GOT3 (cell line): ENCODE results near the gene STRIT1.
"Not testable (repeated sequence)": the region's sequence is repeated elsewhere in the genome, so short reads cannot be mapped to it uniquely, and the experiment has no call there.

Experiments
- DNase-seq: peaks from one replicate; lab custom pipeline; 2025; ENCODE audit warnings: mixed read lengths; lab: John Stamatoyannopoulos, UW

Gene STRIT1

GRCh38 chr3:155313300-155313699 lies 19.8 kb upstream of the STRIT1 start:
- no peak for DNase-seq

DNA sequence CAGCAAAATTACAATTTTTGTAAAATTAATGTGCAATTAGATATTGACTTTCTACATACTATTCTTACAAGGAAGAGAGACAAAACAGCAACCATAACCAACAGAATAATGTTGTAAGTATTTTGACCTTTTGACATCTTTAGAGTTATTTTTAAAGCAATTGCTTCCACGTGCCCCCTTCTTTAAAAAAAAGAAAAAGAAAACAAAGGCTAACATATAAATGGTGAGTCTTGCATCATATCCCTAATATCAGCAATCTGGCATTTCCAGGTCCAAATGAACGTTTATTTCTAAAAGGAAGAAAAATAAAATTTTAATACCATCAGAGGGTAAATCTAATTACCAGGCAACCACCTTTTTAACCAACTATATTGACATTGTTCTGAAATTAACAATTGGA lies 19.3 kb upstream of the STRIT1 start:
- DNase-seq, result no peak

- DNase-seq, result no peak
Measured at GRCh38 chr3:155309581-155309980, 16.1 kb upstream of the STRIT1 start.

GRCh38 chr3:155308831-155309230 lies 15.3 kb upstream of the STRIT1 start:
- DNase-seq, result no peak

DNA sequence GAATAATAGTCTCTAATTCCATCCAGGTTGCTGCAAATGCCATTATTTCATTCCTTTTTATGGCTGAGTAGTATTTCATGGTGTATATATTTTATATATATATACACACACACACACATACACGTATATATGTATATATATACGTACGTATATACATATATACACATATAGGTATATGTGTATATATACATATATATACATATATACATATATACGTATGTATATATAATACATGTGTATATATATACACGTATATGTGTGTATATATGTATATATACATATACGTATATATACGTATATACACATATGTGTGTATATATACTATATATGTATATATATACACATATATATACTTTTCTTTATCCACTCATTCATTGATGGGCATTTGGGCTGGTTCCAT lies 13.7 kb upstream of the STRIT1 start:
- no peak for DNase-seq

DNA sequence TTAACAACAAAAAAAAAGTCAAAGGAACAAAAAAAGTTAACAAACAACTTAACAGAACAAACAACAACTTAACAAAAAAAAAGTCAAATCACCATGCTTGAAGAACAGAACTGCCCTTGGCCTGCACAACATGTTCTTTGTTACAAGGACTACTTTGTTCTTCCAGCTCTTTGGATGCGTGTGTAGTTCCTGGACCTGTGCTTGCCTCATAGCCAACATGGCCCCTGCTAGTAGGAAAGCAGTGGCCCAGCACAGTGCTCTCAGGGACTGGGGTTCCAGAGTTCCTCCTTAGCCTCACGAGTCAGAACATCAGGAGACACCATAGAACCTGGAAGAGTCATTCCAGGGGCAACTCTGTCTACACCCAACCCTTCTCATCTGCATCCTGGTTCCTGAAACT lies 10.9 kb upstream of the STRIT1 start:
- no peak for DNase-seq

DNA sequence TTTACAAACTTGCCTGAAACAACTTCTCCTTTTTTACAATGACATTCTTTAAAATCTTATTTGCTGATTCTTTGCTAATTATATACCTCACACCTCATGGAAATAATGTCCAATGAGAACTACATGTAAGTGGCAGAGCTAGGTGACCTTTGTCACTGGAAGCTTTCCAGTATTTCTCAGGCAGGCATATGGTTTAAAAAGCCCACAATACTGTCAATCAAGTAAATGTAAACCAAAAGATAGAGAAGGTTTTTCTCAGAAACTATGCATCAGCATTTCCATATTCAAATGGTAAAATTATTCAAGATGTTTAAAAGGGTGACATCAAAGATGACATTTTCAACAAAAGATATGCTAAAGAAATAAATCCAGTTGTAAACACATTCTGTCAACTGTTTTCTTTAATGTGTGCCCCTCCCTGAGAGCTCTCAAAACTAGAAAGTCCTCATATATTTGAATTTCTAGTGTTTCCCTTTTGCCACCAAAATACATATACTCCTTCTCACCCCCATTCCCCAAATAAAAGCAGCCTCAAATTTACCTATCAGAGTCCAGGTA lies 10.1 kb upstream of the STRIT1 start:
- DNase-seq, result no peak

GRCh38 chr3:155302891-155303290 lies 9.4 kb upstream of the STRIT1 start:
- no peak for DNase-seq

GRCh38 chr3:155302481-155302880 lies 9.0 kb upstream of the STRIT1 start:
- no peak for DNase-seq

GRCh38 chr3:155297100-155297499 lies 3.6 kb upstream of the STRIT1 start:
- no peak for DNase-seq

- DNase-seq, result no peak
Measured at GRCh38 chr3:155296413-155296812, 2.9 kb upstream of the STRIT1 start.

DNA sequence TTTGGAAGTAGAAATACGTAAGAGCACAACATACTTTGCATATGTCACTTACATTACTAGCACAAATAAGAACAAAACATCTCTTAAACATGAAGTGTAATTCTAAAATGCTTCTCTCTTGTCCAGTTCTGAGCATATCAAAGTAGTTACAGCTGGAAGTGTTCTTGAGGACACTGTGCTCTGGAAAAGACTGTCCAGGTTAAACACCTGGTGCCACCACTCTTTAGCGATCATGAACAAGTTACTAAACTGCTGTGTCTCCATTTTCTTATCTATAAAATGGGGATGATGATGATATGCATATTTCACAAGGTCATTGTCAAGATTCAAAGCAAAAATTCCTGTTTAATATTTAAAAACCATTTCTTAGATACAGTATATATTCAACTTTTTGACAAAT lies 790 bp downstream of the STRIT1 start:
- no peak for DNase-seq

DNA sequence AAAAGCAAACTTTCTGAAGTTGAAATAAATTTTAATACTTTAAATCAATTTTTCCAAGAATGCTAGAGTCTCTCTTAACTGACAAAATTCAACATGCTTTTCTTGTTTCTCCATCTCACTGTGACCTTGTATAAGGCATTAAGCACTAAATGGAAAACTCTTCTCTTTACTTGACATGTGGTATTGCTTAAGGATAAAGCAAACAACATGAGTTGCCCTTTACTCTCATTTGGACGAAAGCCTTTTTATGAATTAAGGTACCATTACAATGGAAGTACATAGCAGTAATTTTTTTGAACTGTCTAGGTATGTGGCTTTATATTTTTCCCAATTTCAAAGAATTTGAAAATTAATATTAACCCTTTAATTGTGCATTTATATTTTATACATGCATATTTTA lies 1.4 kb downstream of the STRIT1 start:
- no peak for DNase-seq

GRCh38 chr3:155286736-155287135 lies 6.7 kb downstream of the STRIT1 start:
- DNase-seq, result no peak

DNA sequence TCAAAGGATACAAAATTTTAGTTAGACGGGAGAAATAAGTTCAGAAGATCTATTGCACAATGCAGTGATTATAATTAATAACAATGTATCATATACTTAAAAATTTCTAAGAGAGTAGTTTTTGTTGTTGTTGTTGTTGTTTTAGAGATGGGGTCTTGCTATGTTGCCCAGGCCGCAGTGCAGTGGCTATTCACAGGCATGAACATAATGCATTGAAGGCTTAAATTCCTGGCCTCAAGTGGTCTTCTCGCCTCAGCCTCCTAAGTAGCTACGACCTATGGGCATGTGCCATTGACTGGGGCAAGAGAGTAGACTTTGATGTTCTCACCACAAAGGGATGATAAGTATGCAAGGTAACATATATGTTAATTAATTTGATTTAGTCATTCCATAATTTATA lies 7.5 kb downstream of the STRIT1 start:
- no peak for DNase-seq

DNA sequence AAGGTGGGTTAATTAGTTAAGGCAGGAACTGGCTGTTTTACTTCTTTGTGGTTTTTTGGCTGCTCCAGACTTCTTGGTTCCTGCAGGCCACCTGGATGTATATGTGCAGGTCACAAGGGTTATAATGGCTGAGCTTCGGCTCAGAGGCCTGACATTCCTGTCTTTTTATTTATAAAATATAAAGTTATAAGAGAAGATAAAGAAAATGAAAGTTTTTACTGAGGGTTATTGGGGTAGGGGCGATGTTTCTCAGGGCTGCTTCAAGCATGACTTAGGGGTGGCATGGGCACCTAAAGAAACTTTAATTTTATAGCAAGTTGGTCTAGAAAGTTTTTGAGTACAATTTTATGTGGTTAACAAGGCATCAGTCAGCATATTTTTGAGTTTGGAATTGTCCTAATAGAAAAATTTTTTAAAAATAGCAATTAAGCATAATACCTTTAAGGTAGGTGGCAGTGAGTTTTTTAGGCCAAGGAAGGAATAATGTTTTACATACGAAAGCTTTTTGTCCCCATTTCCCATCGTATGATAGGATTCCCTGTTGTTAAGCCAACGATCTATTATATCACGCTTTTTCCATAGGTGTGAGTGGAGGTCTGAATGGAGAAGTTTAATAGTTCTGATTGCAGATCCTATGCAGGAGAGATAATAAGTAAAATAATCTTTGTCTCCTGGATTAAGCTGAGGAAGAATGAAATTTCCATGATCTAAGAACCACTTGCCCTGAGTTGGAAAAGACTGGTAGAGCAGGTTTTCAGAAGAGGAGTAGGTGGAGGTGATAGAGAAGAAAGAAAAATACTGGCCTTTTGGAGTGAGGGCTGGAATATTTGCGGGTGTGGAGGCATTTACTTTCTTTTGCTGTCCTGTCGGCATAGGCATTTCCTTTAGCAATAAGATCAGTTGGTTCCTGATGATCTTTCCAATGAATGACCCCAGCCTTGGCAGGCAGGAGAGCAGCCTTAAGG lies 10.1 kb downstream of the STRIT1 start:
- no peak for DNase-seq

DNA sequence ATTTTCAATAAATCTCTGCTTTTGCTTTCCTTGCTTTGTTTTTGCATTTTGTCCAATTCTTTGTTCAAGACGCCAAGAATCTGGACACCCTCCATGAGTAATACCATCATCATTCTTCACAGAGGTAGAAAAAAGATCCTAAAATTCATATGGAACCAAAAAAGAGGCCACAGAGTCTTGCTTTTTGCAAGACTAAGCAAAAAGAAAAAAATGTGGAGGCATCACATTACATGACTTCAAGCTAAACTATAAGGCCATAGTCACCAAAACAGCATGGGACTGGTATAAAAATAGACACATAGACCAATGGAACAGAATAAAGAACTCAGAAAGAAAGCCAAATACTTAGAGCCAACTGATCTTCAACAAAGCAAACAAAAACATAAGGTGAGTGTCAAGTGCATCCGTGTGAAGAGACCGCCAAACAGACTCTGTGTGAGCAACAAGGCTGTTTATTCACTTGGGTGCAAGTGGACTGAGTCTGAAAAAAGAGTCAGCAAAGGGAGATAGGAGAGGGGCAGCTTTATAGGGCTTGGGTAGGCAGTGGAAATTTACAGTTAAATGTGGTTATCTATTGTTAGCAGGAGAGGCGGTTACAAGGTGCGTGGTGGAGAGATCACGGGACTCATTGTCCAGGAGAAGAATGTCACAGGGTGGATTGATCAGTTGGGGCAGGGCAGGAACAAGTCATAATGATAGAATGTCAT lies 10.9 kb downstream of the STRIT1 start:
- DNase-seq, result no peak

GRCh38 chr3:155281912-155282311 lies 11.6 kb downstream of the STRIT1 start:
- no peak for DNase-seq

DNA sequence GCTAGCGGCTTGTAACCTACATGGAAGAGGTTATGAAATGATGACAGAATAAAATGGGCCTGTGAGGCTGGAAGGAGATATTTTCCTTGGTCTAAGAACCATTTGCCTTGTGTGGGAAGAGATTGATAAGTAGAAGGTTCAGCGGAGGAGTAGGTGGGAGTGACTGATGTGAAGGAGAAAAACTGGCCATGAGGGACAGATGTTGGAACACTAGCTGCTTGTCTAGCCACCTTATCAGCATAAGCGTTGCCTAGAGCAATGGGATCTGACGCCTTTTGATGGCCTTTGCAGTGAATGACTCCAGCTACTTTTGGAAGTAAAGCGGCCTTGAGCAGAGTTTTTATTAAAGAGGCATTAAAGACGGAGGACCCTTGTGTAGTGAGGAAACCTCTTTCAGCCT lies 17.4 kb downstream of the STRIT1 start:
- DNase-seq, result not testable (repeated sequence)

GRCh38 chr3:155275159-155275754 lies 18.2 kb downstream of the STRIT1 start:
- not testable (repeated sequence) for DNase-seq

GRCh38 chr3:155274435-155274834 lies 19.0 kb downstream of the STRIT1 start:
- DNase-seq, result not testable (repeated sequence)

DNA sequence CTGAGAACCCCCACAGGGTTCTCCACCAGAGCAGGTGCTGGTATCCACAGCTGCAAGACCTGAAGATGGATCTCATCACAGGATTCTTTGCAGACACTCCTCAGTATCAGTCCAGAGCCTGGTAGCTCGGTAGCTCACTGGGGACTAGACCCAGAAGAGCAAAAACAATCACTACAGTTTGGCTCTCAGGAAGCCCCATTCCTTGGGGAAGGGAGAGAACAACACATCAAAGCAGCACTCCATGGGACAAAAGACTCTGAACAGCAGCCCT lies 22.2 kb downstream of the STRIT1 start:
- DNase-seq, result no peak
